Progenitor cell of endocrine pancreas (in vitro differentiated cells): Measurements from ENCODE around the gene ITGAE. TPM values are rescaled to one million over a fixed set of nuclear protein-coding genes. Genes with fewer than 3 reads are reported as not detected.
A peak's percentile ranks its signal among the peaks of the same experiment; 100 is the strongest.

ENCODE experiments used
- DNase-seq: peaks from one replicate; pipeline ENCODE4 v3.0.0; 2021; ENCODE audit warnings: low spot score; ENCODE audit not compliant: unreplicated experiment
- H3K27ac Mint-ChIP-seq: 2 replicates; pipeline ENCODE4 v1.8.0; 2021; ENCODE audit warnings: mild to moderate bottlenecking, moderate library complexity, mixed read lengths
- H3K27me3 Mint-ChIP-seq: 2 replicates; pipeline ENCODE4 v1.8.0; 2021; ENCODE audit warnings: mixed read lengths
- H3K36me3 Mint-ChIP-seq: 2 replicates; pipeline ENCODE4 v1.8.0; 2022; ENCODE audit warnings: mixed read lengths; ENCODE audit not compliant: insufficient read depth
- H3K4me1 Mint-ChIP-seq: 2 replicates; pipeline ENCODE4 v1.8.0; 2021; ENCODE audit warnings: low read depth, mixed read lengths
- H3K4me3 Mint-ChIP-seq: 2 replicates; pipeline ENCODE4 v1.8.0; 2021; ENCODE audit warnings: low read depth, mild to moderate bottlenecking, moderate library complexity, mixed read lengths
- H3K9me3 Mint-ChIP-seq: 2 replicates; pipeline ENCODE4 v1.8.0; 2021; ENCODE audit warnings: low read depth, mixed read lengths
- total RNA-seq: library from RNA; stranded (reverse); gene quantifications from 2 replicates; pipeline ENCODE4 v1.2.1, GENCODE V29; 2021
- TF ChIP-seq, protein P1 (sequence below): fragments of 200-600 bp; sonication (generic); IDR thresholded peaks from one replicate; pipeline ENCODE4 v1.5.0; 2021; ENCODE audit warnings: antibody characterized with exemption, mild to moderate bottlenecking; ENCODE audit not compliant: unreplicated experiment

The ITGAE gene
- total RNA-seq, 1 donor from 2014 or later, result 29.0 TPM

GRCh38 chr17:3678095-3678820 lies 122.7 kb downstream of the ITGAE start:
- no peak overlapping the region for H3K27ac Mint-ChIP-seq

GRCh38 chr17:3675886-3676285 lies 125.1 kb downstream of the ITGAE start:
- no peak overlapping the region for H3K4me3 Mint-ChIP-seq
- no peaks in the 10 kb centered on the region for H3K9me3 Mint-ChIP-seq
- no peak overlapping the region for H3K27ac Mint-ChIP-seq
- TF ChIP-seq, protein P1, sequence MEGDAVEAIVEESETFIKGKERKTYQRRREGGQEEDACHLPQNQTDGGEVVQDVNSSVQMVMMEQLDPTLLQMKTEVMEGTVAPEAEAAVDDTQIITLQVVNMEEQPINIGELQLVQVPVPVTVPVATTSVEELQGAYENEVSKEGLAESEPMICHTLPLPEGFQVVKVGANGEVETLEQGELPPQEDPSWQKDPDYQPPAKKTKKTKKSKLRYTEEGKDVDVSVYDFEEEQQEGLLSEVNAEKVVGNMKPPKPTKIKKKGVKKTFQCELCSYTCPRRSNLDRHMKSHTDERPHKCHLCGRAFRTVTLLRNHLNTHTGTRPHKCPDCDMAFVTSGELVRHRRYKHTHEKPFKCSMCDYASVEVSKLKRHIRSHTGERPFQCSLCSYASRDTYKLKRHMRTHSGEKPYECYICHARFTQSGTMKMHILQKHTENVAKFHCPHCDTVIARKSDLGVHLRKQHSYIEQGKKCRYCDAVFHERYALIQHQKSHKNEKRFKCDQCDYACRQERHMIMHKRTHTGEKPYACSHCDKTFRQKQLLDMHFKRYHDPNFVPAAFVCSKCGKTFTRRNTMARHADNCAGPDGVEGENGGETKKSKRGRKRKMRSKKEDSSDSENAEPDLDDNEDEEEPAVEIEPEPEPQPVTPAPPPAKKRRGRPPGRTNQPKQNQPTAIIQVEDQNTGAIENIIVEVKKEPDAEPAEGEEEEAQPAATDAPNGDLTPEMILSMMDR, result no peak
- peaks cover 12% of the 10 kb centered on the region for H3K27me3 Mint-ChIP-seq
- H3K4me1 Mint-ChIP-seq, result no peaks in the 10 kb centered on the region
- no peak for DNase-seq
- peaks cover 2% of the 10 kb centered on the region for H3K36me3 Mint-ChIP-seq

More at GRCh38 chr17:3678095-3678820, 122.7 kb downstream of the ITGAE start:
- no peak for DNase-seq
- no peaks in the 10 kb centered on the region for H3K4me1 Mint-ChIP-seq
- TF ChIP-seq, protein P1, result peak; percentile 16
- H3K4me3 Mint-ChIP-seq, result no peak overlapping the region
- H3K36me3 Mint-ChIP-seq, result no peaks in the 10 kb centered on the region
- H3K27me3 Mint-ChIP-seq, result peaks cover 21% of the 10 kb centered on the region
- H3K9me3 Mint-ChIP-seq, result no peaks in the 10 kb centered on the region

DNA sequence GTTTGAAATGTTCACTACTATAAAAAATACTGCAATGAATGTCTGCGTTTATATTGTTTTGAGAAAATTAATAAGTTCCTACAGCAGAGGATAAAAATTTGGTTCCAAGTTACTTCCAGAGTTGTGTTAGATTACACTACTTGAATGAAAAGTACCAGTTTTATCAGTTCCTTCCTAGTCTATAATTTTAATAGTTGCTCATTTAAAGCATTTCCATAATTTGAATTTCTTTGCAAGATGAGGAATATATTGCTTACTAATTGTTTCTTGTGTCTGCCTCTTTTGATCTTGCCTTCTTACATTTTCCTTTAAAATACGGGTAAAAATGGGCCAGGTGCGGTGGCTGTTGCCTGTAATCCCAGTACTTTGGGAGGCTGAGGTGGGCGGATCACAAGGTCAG lies 128.4 kb downstream of the ITGAE start:
- no peak for DNase-seq
- H3K4me1 Mint-ChIP-seq, result peaks cover 6% of the 10 kb centered on the region
- H3K27ac Mint-ChIP-seq, result no peak overlapping the region
- H3K9me3 Mint-ChIP-seq, result no peaks in the 10 kb centered on the region
- peaks cover 9% of the 10 kb centered on the region for H3K27me3 Mint-ChIP-seq
- H3K4me3 Mint-ChIP-seq, result no peak overlapping the region
- TF ChIP-seq, protein P1, result no peak
- peaks cover 3% of the 10 kb centered on the region for H3K36me3 Mint-ChIP-seq

- Mint-ChIP-seq H3K27ac (peak overlapping the region; percentile 98), H3K4me3 (peak overlapping the region; percentile 96), H3K4me1 (peaks cover 17% of the 10 kb centered on the region), H3K27me3 (peaks cover 3% of the 10 kb centered on the region), H3K36me3 (peaks cover 3% of the 10 kb centered on the region), H3K9me3 (no peaks in the 10 kb centered on the region)
- DNase-seq, result no peak
- TF ChIP-seq, protein P1, result no peak
These were observed 131.4 kb downstream of the ITGAE start for GRCh38 chr17:3669548-3669947.

- no peak for DNase-seq
- peak overlapping the region; percentile 98 for H3K27ac Mint-ChIP-seq
- peaks cover 5% of the 10 kb centered on the region for H3K36me3 Mint-ChIP-seq
- H3K27me3 Mint-ChIP-seq, result no peaks in the 10 kb centered on the region
- H3K4me1 Mint-ChIP-seq, result peaks cover 17% of the 10 kb centered on the region
- no peaks in the 10 kb centered on the region for H3K9me3 Mint-ChIP-seq
- peak overlapping the region; percentile 96 for H3K4me3 Mint-ChIP-seq
- TF ChIP-seq, protein P1, result no peak
These were observed 132.0 kb downstream of the ITGAE start for GRCh38 chr17:3669085-3669347.
